Subcutaneous abdominal adipose tissue (tissue), 5 donors: ENCODE measurements around the gene GJA3.

Source experiments
- H3K27ac ChIP-seq: one replicate; pipeline ENCODE4 v1.7.0; 2013; ENCODE audit warnings: low read depth, mild to moderate bottlenecking, inconsistent platforms, low read length, moderate library complexity
- H3K27me3 ChIP-seq, 5 donors: one replicate each; pipeline ENCODE4 v1.7.0; 2013; ENCODE audit warnings: low read length in 5 of 5, inconsistent platforms in 1 of 5; ENCODE audit not compliant: control insufficient read depth in 5 of 5, insufficient read depth in 4 of 5
- H3K36me3 ChIP-seq, 5 donors: one replicate each; pipeline ENCODE4 v1.7.0; 2013; ENCODE audit warnings: low read length in 5 of 5; ENCODE audit not compliant: control insufficient read depth in 5 of 5, insufficient read depth in 5 of 5
- H3K4me1 ChIP-seq, 5 donors: one replicate each; pipeline ENCODE4 v1.7.0; 2013; ENCODE audit warnings: low read length in 5 of 5, mild to moderate bottlenecking in 3 of 5, moderate library complexity in 1 of 5; ENCODE audit not compliant: control insufficient read depth in 5 of 5, insufficient read depth in 5 of 5
- H3K4me3 ChIP-seq, 5 donors: one replicate each; pipeline ENCODE4 v1.7.0; 2013; ENCODE audit warnings: low read length in 5 of 5, low read depth in 1 of 5
- H3K9ac ChIP-seq, 5 donors: one replicate each; pipeline ENCODE4 v1.7.0; 2013; ENCODE audit warnings: low read length in 5 of 5, mild to moderate bottlenecking in 4 of 5, moderate library complexity in 3 of 5
- H3K9me3 ChIP-seq, 5 donors: one replicate each; pipeline ENCODE4 v1.7.0; 2013; ENCODE audit warnings: low read length in 5 of 5; ENCODE audit not compliant: control insufficient read depth in 5 of 5
- donor health status: healthy.
- donor health status: healthy.
- donor health status: healthy.
- donor health status: healthy.
- donor health status: healthy.

GJA3 gene

GRCh38 chr13:20102525-20103180, 58.2 kb downstream of the GJA3 start:
- Histone ChIP-seq H3K9ac (no peak overlapping the region), H3K9me3 (no peaks in the 10 kb centered on the region), H3K4me1 (peaks cover 0 to 3% (median 0%) of the 10 kb centered on the region in 5 donors), H3K36me3 (no peaks in the 10 kb centered on the region), H3K4me3 (no peak overlapping the region), H3K27ac (no peak overlapping the region), H3K27me3 (peaks cover 0 to 39% (median 26%) of the 10 kb centered on the region in 5 donors)

GRCh38 chr13:20101467-20102316, 59.2 kb downstream of the GJA3 start:
- Histone ChIP-seq H3K9me3 (no peaks in the 10 kb centered on the region), H3K27ac (no peak overlapping the region), H3K36me3 (no peaks in the 10 kb centered on the region), H3K4me1 (peaks cover 0 to 1% (median 0%) of the 10 kb centered on the region in 5 donors), H3K4me3 (no peak overlapping the region), H3K9ac (no peak overlapping the region), H3K27me3 (peaks cover 0 to 40% (median 26%) of the 10 kb centered on the region in 5 donors)

- H3K27me3 ChIP-seq = peaks cover 0 to 31% (median 22%) of the 10 kb centered on the region in 5 donors
- H3K9me3 ChIP-seq = no peaks in the 10 kb centered on the region
- H3K27ac ChIP-seq = no peak overlapping the region
- H3K4me3 ChIP-seq = no peak overlapping the region
- H3K4me1 ChIP-seq = no peaks in the 10 kb centered on the region
- no peak overlapping the region for H3K9ac ChIP-seq
- no peaks in the 10 kb centered on the region for H3K36me3 ChIP-seq
Measured at GRCh38 chr13:20099319-20099718, 61.5 kb downstream of the GJA3 start.

- Histone ChIP-seq H3K4me3 (no peak overlapping the region), H3K4me1 (no peaks in the 10 kb centered on the region)
Measured at GRCh38 chr13:20093951-20094350, 66.9 kb downstream of the GJA3 start.

GRCh38 chr13:20090349-20090748, 70.5 kb downstream of the GJA3 start:
- peaks cover 0 to 13% (median 8%) of the 10 kb centered on the region in 5 donors for H3K36me3 ChIP-seq
- H3K9ac ChIP-seq = no peak overlapping the region
- H3K27ac ChIP-seq = no peak overlapping the region
- no peak overlapping the region for H3K4me3 ChIP-seq
- no peaks in the 10 kb centered on the region for H3K4me1 ChIP-seq
- no peaks in the 10 kb centered on the region for H3K9me3 ChIP-seq
- no peaks in the 10 kb centered on the region for H3K27me3 ChIP-seq

More at GRCh38 chr13:20093951-20094350, 66.9 kb downstream of the GJA3 start:
- Histone ChIP-seq H3K27ac (no peak overlapping the region), H3K9ac (no peak overlapping the region), H3K27me3 (peaks cover 0 to 6% (median under 1%) of the 10 kb centered on the region in 5 donors), H3K36me3 (no peaks in the 10 kb centered on the region), H3K9me3 (no peaks in the 10 kb centered on the region)
